ENCODE measurements around the gene TTC32.

GRCh38 chr2:19868701-19869580 lies 32.8 kb downstream of the TTC32 start:
- TF ChIP-seq CTCF (IDR thresholded peaks at IDR 0.05; ENCODE audit: low read length) (no peak), EZH2 (IDR thresholded peaks at IDR 0.05; ENCODE audit: borderline replicate concordance, low read length) (no peak)

All from OCI-LY1 (cell line).